ENCODE results near the gene MCHR1.
"Not testable (repeated sequence)": the region's sequence is repeated elsewhere in the genome, so short reads cannot be mapped to it uniquely, and the experiment has no call there.

Gene MCHR1

GRCh38 chr22:40679249-40679963 lies at the start of gene MCHR1:
MCHR1 (plus strand) TSS chr22:40679484; CDS start chr22:40679653, 169 bp downstream.
- no peak for FAIRE-seq

- FAIRE-seq, result no peak
Measured at GRCh38 chr22:40631925-40632324, 47.4 kb upstream of the MCHR1 start.

- no peak for FAIRE-seq
Measured at GRCh38 chr22:40633036-40633435, 46.2 kb upstream of the MCHR1 start.

- FAIRE-seq, result no peak
Measured at GRCh38 chr22:40634119-40634903, 45.0 kb upstream of the MCHR1 start.

- FAIRE-seq, result no peak
Measured at GRCh38 chr22:40635043-40635939, 44.0 kb upstream of the MCHR1 start.

- no peak for FAIRE-seq
Measured at GRCh38 chr22:40635940-40636379, 43.3 kb upstream of the MCHR1 start.

- FAIRE-seq, result peak; percentile 92
Measured at GRCh38 chr22:40636380-40637182, 42.7 kb upstream of the MCHR1 start, which contains the start of gene MRTFA. MRTFA (minus strand) TSS chr22:40636719.

GRCh38 chr22:40637183-40638150 lies 41.8 kb upstream of the MCHR1 start:
- FAIRE-seq, result no peak

- FAIRE-seq, result no peak
Measured at GRCh38 chr22:40638261-40638660, 41.0 kb upstream of the MCHR1 start.

GRCh38 chr22:40641269-40641668 lies 38.0 kb upstream of the MCHR1 start:
- FAIRE-seq, result no peak

- FAIRE-seq, result no peak
Measured at GRCh38 chr22:40642316-40642715, 37.0 kb upstream of the MCHR1 start.

- no peak for FAIRE-seq
Measured at GRCh38 chr22:40645579-40646197, 33.6 kb upstream of the MCHR1 start.

- FAIRE-seq, result no peak
Measured at GRCh38 chr22:40648386-40648785, 30.9 kb upstream of the MCHR1 start.

- FAIRE-seq, result no peak
Measured at GRCh38 chr22:40651057-40651456, 28.2 kb upstream of the MCHR1 start.

- FAIRE-seq, result no peak
Measured at GRCh38 chr22:40651563-40652501, 27.5 kb upstream of the MCHR1 start.

- FAIRE-seq, result no peak
Measured at GRCh38 chr22:40653361-40653760, 25.9 kb upstream of the MCHR1 start.

- peak; percentile 90 for FAIRE-seq
Measured at GRCh38 chr22:40654522-40655167, 24.6 kb upstream of the MCHR1 start.

- not testable (repeated sequence) for FAIRE-seq
Measured at GRCh38 chr22:40655941-40656340, 23.3 kb upstream of the MCHR1 start.

- not testable (repeated sequence) for FAIRE-seq
Measured at GRCh38 chr22:40656651-40657050, 22.6 kb upstream of the MCHR1 start.

Measured in islet of Langerhans (tissue), 1 donor.